HCT116 (cell line): Measurements from ENCODE around the gene WAPL. TPM values are rescaled to one million over a fixed set of nuclear protein-coding genes. Genes with fewer than 3 reads are reported as not detected.

Source experiments
- ATAC-seq: fragments of 200-7000 bp; cut with Tn5 transposase; 2 replicates; pipeline ENCODE4 v1.9.1; 2020; ENCODE audit warnings: mild to moderate bottlenecking, moderate library complexity
- BruUV-seq: library from RNA; stranded (reverse); fragments of 400-500 nt; replicated peaks from 2 replicates; lab custom pipeline; 2021; lab: Mats Ljungman, UMichigan
- CTCF ChIA-PET: fragments of 300-600 bp; sonication (Branson Sonifier 250); formaldehyde crosslinking; loops from one replicate; lab custom pipeline; 2021; ENCODE audit warnings: antibody characterized with exemption; lab: Charles Lee
- POLR2A ChIA-PET: fragments of 300-600, 350-600 bp; sonication (Branson Sonifier 250); formaldehyde crosslinking; loops from one replicate; lab custom pipeline; 2021; ENCODE audit warnings: antibody characterized with exemption; lab: Charles Lee
- RAD21 ChIA-PET, 2 experiments: fragments of 300-600 bp; sonication (Branson Sonifier 250); formaldehyde crosslinking; loops; one replicate each; lab custom pipeline; 2023; ENCODE audit warnings: low total read pairs in 2 of 2; ENCODE audit not compliant: uncharacterized antibody in 2 of 2, unreplicated experiment in 2 of 2, low non-redundant PET in 1 of 2; lab: Charles Lee
- DNase-seq: peaks from one replicate; pipeline ENCODE4 v3.0.0-alpha.2; 2010; ENCODE audit warnings: low read depth, low spot score
- H2AFZ ChIP-seq: fragments of 200-600 bp; shearing (Covaris generic), sonication (generic); 2 replicates; pipeline ENCODE4 v1.6.1; 2017; ENCODE audit warnings: low read depth, mixed run types, mixed read lengths, antibody characterized with exemption, low read length; ENCODE audit not compliant: poor library complexity, severe bottlenecking
- H3K27ac ChIP-seq: 2 replicates; pipeline ENCODE4 v1.5.1; 2012; ENCODE audit warnings: low read depth, low read length
- H3K27me3 ChIP-seq: fragments of 200-600 bp; sonication (generic); 2 replicates; pipeline ENCODE4 v1.6.1; 2016; ENCODE audit warnings: mixed run types, low read length, mixed read lengths; ENCODE audit not compliant: insufficient read depth
- H3K36me3 ChIP-seq, 2 experiments: fragments of 200-500 bp in 1 of 2; fragments of 200-600 bp in 1 of 2; sonication (Bioruptor generic) in 1 of 2; sonication (generic) in 1 of 2; 2 replicates each; pipeline versions ENCODE4 v1.5.1 to v1.6.1; 2014 to 2016; ENCODE audit warnings: low read length in 2 of 2, inconsistent platforms in 1 of 2, mixed read lengths in 1 of 2, mixed run types in 1 of 2; ENCODE audit not compliant: insufficient read depth in 2 of 2, control insufficient read depth in 1 of 2
- H3K4me1 ChIP-seq, 2 experiments: fragments of 200-600 bp in 1 of 2; sonication (generic) in 1 of 2; 2 replicates each; pipeline versions ENCODE4 v1.5.1 to v1.6.1; 2012 to 2017; ENCODE audit warnings: low read length in 2 of 2, inconsistent platforms in 1 of 2, mild to moderate bottlenecking in 1 of 2, mixed read lengths in 1 of 2, mixed run types in 1 of 2, moderate library complexity in 1 of 2; ENCODE audit not compliant: insufficient read depth in 2 of 2, control insufficient read depth in 1 of 2
- H3K4me2 ChIP-seq: fragments of 200-600 bp; sonication (generic); 2 replicates; pipeline ENCODE4 v1.6.1; 2017; ENCODE audit warnings: mixed run types, low read length, mixed read lengths
- H3K4me3 ChIP-seq, 2 experiments: fragments of 200-600 bp in 1 of 2; sonication (generic) in 1 of 2; replicated peaks in 1 of 2; 2 replicates each; pipeline ENCODE4 v1.5.1; 2011 to 2016; ENCODE audit warnings: low read length in 2 of 2, control low read depth in 1 of 2, low read depth in 1 of 2, mild to moderate bottlenecking in 1 of 2, mixed read lengths in 1 of 2, mixed run types in 1 of 2
- H3K79me2 ChIP-seq: fragments of 200-600 bp; sonication (generic); 2 replicates; pipeline ENCODE4 v1.6.1; 2017; ENCODE audit warnings: mild to moderate bottlenecking, mixed run types, low read length, moderate library complexity, mixed read lengths; ENCODE audit not compliant: insufficient read depth
- H3K9ac ChIP-seq: fragments of 200-600 bp; sonication (generic); 2 replicates; pipeline ENCODE4 v1.6.1; 2016; ENCODE audit warnings: low read length, mixed read lengths
- H3K9me2 ChIP-seq: fragments of 200-600 bp; sonication (generic), shearing (Covaris generic); 2 replicates; pipeline ENCODE4 v1.6.1; 2017; ENCODE audit warnings: mixed run types, mild to moderate bottlenecking, moderate library complexity; ENCODE audit not compliant: insufficient read depth
- H3K9me3 ChIP-seq, 2 experiments: fragments of 200-500 bp in 1 of 2; fragments of 200-600 bp in 1 of 2; sonication (Bioruptor generic) in 1 of 2; sonication (generic) in 1 of 2; 2 replicates each; pipeline ENCODE4 v1.6.1; 2014 to 2017; ENCODE audit warnings: low read length in 2 of 2, mixed read lengths in 2 of 2, inconsistent platforms in 1 of 2, low read depth in 1 of 2, mild to moderate bottlenecking in 1 of 2, mixed run types in 1 of 2, moderate library complexity in 1 of 2; ENCODE audit not compliant: control insufficient read depth in 1 of 2, insufficient read depth in 1 of 2
- H4K20me1 ChIP-seq: fragments of 200-600 bp; sonication (generic), shearing (Covaris generic); 2 replicates; pipeline ENCODE4 v1.6.1; 2017; ENCODE audit warnings: mixed run types, mild to moderate bottlenecking, moderate library complexity; ENCODE audit not compliant: insufficient read depth
- EGR1 ChIP-seq: IDR thresholded peaks from 2 replicates; pipeline ENCODE4 v1.6.1; 2012; ENCODE audit warnings: low read depth
- EZH2phosphoT487 ChIP-seq: fragments of 200-600 bp; IDR thresholded peaks from 2 replicates; pipeline ENCODE4 v1.6.1; 2018; ENCODE audit warnings: antibody characterized with exemption, borderline replicate concordance
- POLR2A ChIP-seq: IDR thresholded peaks from 2 replicates; pipeline ENCODE4 v1.7.0; 2011; ENCODE audit warnings: borderline replicate concordance; ENCODE audit not compliant: insufficient read depth, insufficient read length; ENCODE audit errors: extremely low read depth
- POLR2AphosphoS5 ChIP-seq: IDR thresholded peaks from 2 replicates; pipeline ENCODE4 v1.6.1; 2011; ENCODE audit warnings: mild to moderate bottlenecking, low read depth, low read length, moderate library complexity
- SIN3A ChIP-seq: IDR thresholded peaks from 2 replicates; pipeline ENCODE4 v1.6.1; 2012; ENCODE audit warnings: low read depth
- SRF ChIP-seq: IDR thresholded peaks from 2 replicates; pipeline ENCODE4 v1.6.1; 2012; ENCODE audit warnings: low read depth
- intact Hi-C: fragments of 100-400 bp; cut with micrococcal nuclease; formaldehyde crosslinking; loops from 2 replicates; pipeline ENCODE4 v1.10.0; 2022
- total RNA-seq: library from RNA; stranded (reverse); gene quantifications from one replicate; pipeline ENCODE4 v1.2.1, GENCODE V29; 2021; ENCODE audit not compliant: unreplicated experiment

Gene WAPL
- total RNA-seq, 1 experiment from 2014 or later: 37.5 TPM

DNA sequence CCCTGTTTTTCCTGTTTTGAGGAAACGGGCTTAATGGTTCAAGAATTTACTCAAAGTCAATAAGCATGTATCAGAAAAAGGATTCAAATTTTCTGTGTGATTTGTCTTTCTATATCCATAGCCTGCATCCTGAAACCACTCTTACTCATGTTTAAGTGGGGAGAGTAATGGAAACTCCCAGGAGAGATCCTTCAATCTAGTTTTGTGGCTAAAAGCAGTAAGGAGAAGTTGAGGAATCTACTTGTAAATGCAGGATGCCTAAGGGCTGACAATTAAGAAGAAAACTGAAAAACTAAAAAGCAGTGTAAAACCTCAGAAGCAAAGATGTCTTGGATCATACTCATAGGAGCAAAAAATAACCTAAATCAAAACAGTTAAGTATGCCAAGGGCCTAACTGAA lies 86.9 kb downstream of the WAPL start:
- Histone ChIP-seq H3K9me3 (no peaks in the 10 kb centered on the region), H3K4me3 (no peak overlapping the region), H3K9me2 (no peaks in the 10 kb centered on the region), H3K27ac (no peak overlapping the region)
- intact Hi-C loops: no loop called here
- ATAC-seq: no peak
- TF ChIP-seq POLR2A: no peak
- no peak for TF ChIP-seq SRF
- TF ChIP-seq, all 23 proteins: peak for 0
- POLR2A ChIA-PET: no interaction called here
- Histone ChIP-seq H3K79me2 (peaks cover 1% of the 10 kb centered on the region; the same call in 1 of the 2 replicates), H3K27me3 (no peaks in the 10 kb centered on the region), H3K4me1 (no peaks in the 10 kb centered on the region), H2AFZ (no peak overlapping the region), H3K4me2 (no peak overlapping the region), H4K20me1 (no peaks in the 10 kb centered on the region), H3K36me3 (peaks cover 14 to 27% of the 10 kb centered on the region in 2 experiments; a peak in 3 of 4 replicates), H3K9ac (no peak overlapping the region)
- no TSS peak for BruUV-seq
- CTCF ChIA-PET: no interaction called here
- RAD21 ChIA-PET: no interaction called here
- DNase-seq: no peak

DNA sequence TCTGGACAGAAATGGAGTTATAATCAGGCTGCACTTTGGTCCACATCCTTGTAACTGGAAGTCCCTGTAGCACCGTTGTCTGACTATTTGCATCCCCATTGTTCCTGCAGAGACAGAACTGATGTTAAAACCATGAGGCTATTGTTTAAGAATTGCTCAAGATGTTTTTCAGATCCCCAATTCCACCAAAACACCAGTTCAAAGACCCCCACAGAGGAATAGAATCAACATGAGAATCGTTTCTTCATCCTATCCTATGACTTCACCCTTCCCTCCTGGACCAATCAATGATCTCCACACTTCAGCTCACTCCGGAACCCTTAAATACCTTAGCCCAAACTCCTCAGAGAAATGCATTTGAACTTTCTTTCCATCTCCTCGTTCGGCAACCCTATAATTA lies 97.9 kb downstream of the WAPL start:
- POLR2A ChIA-PET: no interaction called here
- no peaks in the 10 kb centered on the region for H3K9me3 ChIP-seq
- no peaks in the 10 kb centered on the region for H3K79me2 ChIP-seq
- H3K9me2 ChIP-seq: no peaks in the 10 kb centered on the region
- intact Hi-C loops: no loop called here
- no peak overlapping the region for H3K4me3 ChIP-seq
- no peak overlapping the region for H3K4me2 ChIP-seq
- H3K27me3 ChIP-seq: no peaks in the 10 kb centered on the region
- H3K9ac ChIP-seq: no peak overlapping the region
- no TSS peak for BruUV-seq
- ATAC-seq: no peak
- H2AFZ ChIP-seq: no peak overlapping the region
- RAD21 ChIA-PET: no interaction called here
- no peaks in the 10 kb centered on the region for H4K20me1 ChIP-seq
- H3K36me3 ChIP-seq: no peaks in the 10 kb centered on the region
- CTCF ChIA-PET: no interaction called here
- H3K4me1 ChIP-seq: no peaks in the 10 kb centered on the region
- DNase-seq: no peak
- no peak overlapping the region for H3K27ac ChIP-seq
- TF ChIP-seq POLR2AphosphoS5 (no peak), SIN3A (no peak), EGR1 (no peak), EZH2phosphoT487 (no peak)
- TF ChIP-seq, all 23 proteins: peak for 0
